Naive B cell (primary cell): ENCODE data around the gene RAB10. TPM values are rescaled to one million over a fixed set of nuclear protein-coding genes. Genes with fewer than 3 reads are reported as not detected.
"Not testable (repeated sequence)": the region's sequence is repeated elsewhere in the genome, so short reads cannot be mapped to it uniquely, and the experiment has no call there.

Source experiments
- ATAC-seq, 2 donors: fragments of 150-1000 bp; cut with Tn5 transposase; 2 replicates each; pipeline ENCODE4 v1.10.0; 2021; ENCODE audit warnings: low read depth in 2 of 2, mild to moderate bottlenecking in 2 of 2, moderate library complexity in 2 of 2
- DNase-seq: peaks from one replicate; pipeline ENCODE4 v3.0.0; 2022
- H3K27ac Mint-ChIP-seq, 6 donors: one replicate each; pipeline ENCODE4 v1.8.0; 2020 to 2022; ENCODE audit warnings: mild to moderate bottlenecking in 6 of 6, mixed read lengths in 6 of 6, moderate library complexity in 5 of 6, inconsistent platforms in 2 of 6
- H3K27me3 Mint-ChIP-seq, 3 donors: one replicate each; pipeline ENCODE4 v1.8.0; 2021 to 2022; ENCODE audit warnings: mixed read lengths in 3 of 3, mild to moderate bottlenecking in 1 of 3
- H3K36me3 Mint-ChIP-seq, 2 donors: one replicate each; pipeline ENCODE4 v1.8.0; 2020 to 2022; ENCODE audit warnings: mixed read lengths in 2 of 2, inconsistent platforms in 1 of 2, mild to moderate bottlenecking in 1 of 2
- H3K4me1 Mint-ChIP-seq, 3 donors: one replicate each; pipeline ENCODE4 v1.8.0; 2020 to 2022; ENCODE audit warnings: mixed read lengths in 3 of 3, inconsistent platforms in 1 of 3, mild to moderate bottlenecking in 1 of 3, moderate library complexity in 1 of 3
- H3K4me3 Mint-ChIP-seq, 8 donors: one replicate each; pipeline ENCODE4 v1.8.0; 2020 to 2022; ENCODE audit warnings: mild to moderate bottlenecking in 8 of 8, mixed read lengths in 8 of 8, moderate library complexity in 8 of 8, inconsistent platforms in 2 of 8
- H3K9me3 Mint-ChIP-seq, 7 donors: one replicate each; pipeline ENCODE4 v1.8.0; 2020 to 2022; ENCODE audit warnings: mixed read lengths in 7 of 7, mild to moderate bottlenecking in 5 of 7, inconsistent platforms in 2 of 7, moderate library complexity in 1 of 7
- polyA plus RNA-seq, 6 donors: library from polyadenylated mRNA; unstranded; fragments of 300-500 nt; fragmentation: Illumina TruSeq; gene quantifications; one replicate each; pipeline ENCODE4 v1.2.3, GENCODE V29; 2021; ENCODE audit warnings: low read depth in 6 of 6

The RAB10 gene
- polyA plus RNA-seq = 10 to 100 TPM; 71.1 to 98.1 (median 82.5) TPM

DNA sequence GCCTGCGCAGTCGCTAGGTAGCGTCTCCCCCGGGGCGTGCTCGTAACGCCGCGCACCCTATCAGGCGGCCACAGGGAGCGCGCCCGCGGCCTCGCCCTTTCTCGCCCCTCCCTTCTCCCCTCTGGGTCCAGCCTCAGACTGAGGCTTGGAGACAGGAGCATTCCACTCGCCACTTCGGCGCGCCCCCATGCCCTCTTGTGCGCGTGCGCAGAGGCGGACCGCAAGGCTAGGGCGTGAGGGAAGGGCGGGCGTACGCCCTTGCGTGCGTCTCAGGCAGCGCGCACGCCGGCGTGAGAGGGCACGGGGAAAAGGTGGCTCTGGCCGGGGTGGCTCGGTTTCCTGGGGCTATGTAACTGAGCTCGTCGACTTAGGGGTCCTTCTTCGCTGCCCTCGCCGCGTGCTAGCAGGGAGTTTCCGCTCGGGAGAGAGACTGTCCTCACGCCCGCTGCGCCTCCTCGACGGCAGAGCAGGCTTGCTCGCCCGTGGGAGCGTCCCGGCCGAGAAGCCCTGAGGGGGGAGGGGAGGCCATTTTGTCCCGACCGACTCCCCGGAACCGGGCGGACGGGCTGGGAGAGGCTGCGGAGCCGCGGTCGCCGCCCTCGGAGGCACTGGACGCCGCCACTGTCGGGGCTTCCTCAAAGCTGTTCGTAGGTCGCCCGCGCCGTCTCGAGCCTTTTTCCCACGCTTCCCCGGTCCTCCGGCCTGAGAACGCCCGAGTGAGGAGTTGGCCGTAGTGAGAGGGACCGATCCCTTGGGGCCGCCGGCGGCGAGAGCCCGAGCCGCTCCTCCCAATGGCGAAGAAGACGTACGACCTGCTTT is at the start of gene RAB10:
TSS of gene RAB10 (plus strand) at position 267 of the 819 bp plus-strand sequence. CDS start at position 792, 525 bp downstream.
- Mint-ChIP-seq H3K36me3 (no peaks in the 10 kb centered on the region), H3K27me3 (no peaks in the 10 kb centered on the region), H3K9me3 (no peaks in the 10 kb centered on the region), H3K4me3 (peak within 1 kb of the TSS; percentile 80 to 100 (median 96)), H3K27ac (peak within 1 kb of the TSS; percentile 90 to 98 (median 96)), H3K4me1 (peaks cover 20 to 45% (median 41%) of the 10 kb centered on the region in 3 donors)
- DNase-seq = peak; percentile 99
- peak; percentile 83 to 85 for ATAC-seq

DNA sequence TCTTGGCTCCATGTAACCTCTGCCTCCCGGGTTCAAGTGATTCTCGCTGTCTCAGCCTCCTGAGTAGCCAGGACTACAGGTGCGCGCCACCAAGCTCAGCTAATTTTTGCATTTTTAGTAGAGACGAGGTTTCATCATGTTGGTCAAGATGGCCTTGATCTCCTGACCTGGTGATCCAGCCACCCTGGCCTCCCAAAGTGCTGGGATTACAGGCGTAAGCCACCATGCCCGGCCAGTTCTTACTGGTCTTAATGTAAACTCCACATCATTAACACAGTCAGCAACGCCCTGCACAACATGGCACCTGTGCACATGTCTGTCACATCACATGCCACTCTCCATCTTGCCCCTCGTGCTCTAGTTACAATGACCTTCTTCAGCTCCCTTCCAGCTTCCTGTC is 45.8 kb upstream of the RAB10 start:
- H3K4me3 Mint-ChIP-seq = no peak overlapping the region
- H3K36me3 Mint-ChIP-seq = no peaks in the 10 kb centered on the region
- peaks cover 0 to 3% (median 0%) of the 10 kb centered on the region in 3 donors for H3K27me3 Mint-ChIP-seq
- peaks cover 9 to 14% (median 13%) of the 10 kb centered on the region in 3 donors for H3K4me1 Mint-ChIP-seq
- ATAC-seq (no peak), DNase-seq (no peak)
- H3K27ac Mint-ChIP-seq = no peak overlapping the region
- H3K9me3 Mint-ChIP-seq = no peaks in the 10 kb centered on the region

DNA sequence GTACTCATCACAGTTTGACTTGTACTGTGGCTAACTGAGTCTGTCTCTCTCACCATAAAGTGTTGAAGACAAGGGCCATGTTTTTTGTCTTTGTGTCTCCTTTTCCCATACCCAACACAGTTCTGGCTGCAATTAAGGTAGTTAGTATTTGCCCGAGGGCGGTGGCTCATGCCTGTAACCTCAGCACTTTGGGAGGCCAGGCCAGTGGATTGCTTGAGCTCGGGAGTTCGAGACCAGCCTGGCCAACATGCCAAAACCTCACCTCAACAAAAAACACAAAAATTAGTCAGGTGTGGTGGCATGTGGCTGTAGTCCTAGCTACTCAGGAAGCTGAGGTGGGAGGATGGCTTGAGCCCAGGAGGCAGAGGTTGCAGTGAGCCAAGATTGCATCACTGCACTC is 44.7 kb upstream of the RAB10 start:
- peaks cover 0 to 8% (median 0%) of the 10 kb centered on the region in 3 donors for H3K27me3 Mint-ChIP-seq
- no peak overlapping the region for H3K27ac Mint-ChIP-seq
- no peak for ATAC-seq

DNA sequence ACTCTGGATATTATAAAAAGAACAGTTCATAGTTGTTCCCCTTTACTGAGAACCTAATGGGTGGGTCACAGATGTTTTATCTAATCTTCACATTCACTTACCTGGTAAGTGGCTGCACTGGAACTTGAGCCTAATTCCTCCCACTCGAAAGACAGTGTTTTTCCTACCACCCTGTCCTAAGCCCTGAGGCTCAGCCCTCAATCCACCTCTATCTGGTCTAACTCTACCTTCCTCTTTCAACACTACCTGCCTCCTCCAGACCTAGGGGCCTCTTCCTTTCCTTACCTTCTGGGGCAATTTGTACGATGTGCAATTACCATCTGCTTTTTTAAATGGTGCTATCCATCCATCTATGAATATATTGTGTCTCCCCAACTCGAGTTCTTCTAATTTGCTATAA is 41.9 kb upstream of the RAB10 start:
- peak in 1 of 2 donors; percentile 9 for ATAC-seq
- H3K27ac Mint-ChIP-seq = peak overlapping the region in 3 of 6 donors; percentile 15 to 81 (median 68)
- peak overlapping the region in 3 of 8 donors; percentile 23 to 42 (median 40) for H3K4me3 Mint-ChIP-seq
- peaks cover 0 to 8% (median 0%) of the 10 kb centered on the region in 3 donors for H3K27me3 Mint-ChIP-seq
- no peak for DNase-seq
- H3K4me1 Mint-ChIP-seq = peaks cover 7 to 12% (median 10%) of the 10 kb centered on the region in 3 donors
- H3K36me3 Mint-ChIP-seq = no peaks in the 10 kb centered on the region
- no peaks in the 10 kb centered on the region for H3K9me3 Mint-ChIP-seq

More for the DNA sequence above, 44.7 kb upstream of the RAB10 start:
- DNase-seq = no peak
- no peaks in the 10 kb centered on the region for H3K36me3 Mint-ChIP-seq
- no peak overlapping the region for H3K4me3 Mint-ChIP-seq
- no peaks in the 10 kb centered on the region for H3K9me3 Mint-ChIP-seq
- H3K4me1 Mint-ChIP-seq = peaks cover 7 to 12% (median 10%) of the 10 kb centered on the region in 3 donors

DNA sequence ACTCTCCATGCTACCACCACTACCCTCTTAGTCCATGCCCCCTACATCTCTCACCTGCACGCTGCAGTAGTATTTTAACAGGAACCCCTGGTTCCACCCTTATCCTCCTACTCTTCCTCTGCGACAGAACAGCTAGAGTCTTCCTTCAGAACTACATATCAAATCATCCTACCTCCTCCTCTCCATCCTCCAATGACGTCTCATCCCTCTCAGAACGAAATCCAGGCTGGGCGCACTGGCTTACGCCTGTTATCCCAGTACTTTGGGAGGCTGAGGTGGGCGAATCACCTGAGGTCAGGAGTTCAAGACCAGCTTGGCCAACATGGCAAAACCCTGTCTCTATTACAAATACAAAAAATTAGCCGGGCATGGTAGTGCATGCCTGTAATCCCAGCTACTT is 41.3 kb upstream of the RAB10 start:
- no peaks in the 10 kb centered on the region for H3K9me3 Mint-ChIP-seq
- no peaks in the 10 kb centered on the region for H3K36me3 Mint-ChIP-seq
- peak overlapping the region in 1 of 6 donors; percentile 5 for H3K27ac Mint-ChIP-seq
- peaks cover 7 to 12% (median 10%) of the 10 kb centered on the region in 3 donors for H3K4me1 Mint-ChIP-seq
- no peak for ATAC-seq
- no peak overlapping the region for H3K4me3 Mint-ChIP-seq
- peaks cover 0 to 8% (median 0%) of the 10 kb centered on the region in 3 donors for H3K27me3 Mint-ChIP-seq
- DNase-seq = no peak

DNA sequence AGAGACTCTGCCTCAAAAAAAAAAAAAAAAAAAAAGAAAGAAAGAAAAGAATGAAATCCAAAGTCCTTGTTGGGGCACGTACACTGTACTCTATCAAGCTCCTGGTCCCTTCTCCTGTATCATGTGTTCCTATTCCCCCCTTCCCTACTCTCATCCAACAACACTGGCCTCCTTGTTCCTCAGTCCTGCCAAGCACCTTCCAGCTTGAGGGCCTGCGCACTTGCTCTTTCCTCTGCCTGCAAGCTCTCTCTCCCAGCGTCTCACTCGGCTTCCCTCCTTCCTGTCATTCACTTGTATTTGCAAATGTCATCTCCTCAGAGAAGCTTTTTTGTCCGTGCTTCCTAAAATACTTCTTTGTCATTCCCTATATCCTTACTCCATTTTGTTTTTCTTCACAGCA is 40.8 kb upstream of the RAB10 start:
- DNase-seq = no peak
- Mint-ChIP-seq H3K4me1 (peaks cover 7 to 12% (median 10%) of the 10 kb centered on the region in 3 donors), H3K9me3 (no peaks in the 10 kb centered on the region), H3K27me3 (peaks cover 0 to 8% (median 0%) of the 10 kb centered on the region in 3 donors), H3K4me3 (no peak overlapping the region), H3K36me3 (no peaks in the 10 kb centered on the region), H3K27ac (no peak overlapping the region)
- no peak for ATAC-seq

DNA sequence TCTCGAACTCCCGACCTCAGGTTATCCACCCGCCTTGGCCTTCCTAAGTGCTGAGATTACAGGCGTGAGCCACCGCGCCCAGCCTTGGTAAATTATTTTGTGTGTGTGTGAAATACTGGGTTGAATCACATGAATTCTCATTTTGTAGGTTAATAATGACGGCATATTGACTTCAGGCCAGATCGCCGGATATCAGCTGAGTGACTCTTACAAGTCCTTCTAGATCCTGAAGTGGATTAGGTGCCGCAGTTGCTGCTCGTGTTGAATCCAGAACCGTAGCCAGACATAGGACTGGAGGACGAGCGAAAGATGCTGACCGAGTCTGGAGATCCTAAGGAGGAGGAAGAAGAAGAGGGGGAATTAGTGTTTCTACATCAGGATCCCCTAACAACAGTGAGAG is 39.4 kb upstream of the RAB10 start:
- H3K4me1 Mint-ChIP-seq = peaks cover 4 to 12% (median 10%) of the 10 kb centered on the region in 3 donors
- DNase-seq (no peak), ATAC-seq (no peak)
- H3K9me3 Mint-ChIP-seq = no peaks in the 10 kb centered on the region
- H3K36me3 Mint-ChIP-seq = no peaks in the 10 kb centered on the region
- no peak overlapping the region for H3K4me3 Mint-ChIP-seq
- H3K27ac Mint-ChIP-seq = no peak overlapping the region
- H3K27me3 Mint-ChIP-seq = peaks cover 0 to 17% (median 4%) of the 10 kb centered on the region in 3 donors

DNA sequence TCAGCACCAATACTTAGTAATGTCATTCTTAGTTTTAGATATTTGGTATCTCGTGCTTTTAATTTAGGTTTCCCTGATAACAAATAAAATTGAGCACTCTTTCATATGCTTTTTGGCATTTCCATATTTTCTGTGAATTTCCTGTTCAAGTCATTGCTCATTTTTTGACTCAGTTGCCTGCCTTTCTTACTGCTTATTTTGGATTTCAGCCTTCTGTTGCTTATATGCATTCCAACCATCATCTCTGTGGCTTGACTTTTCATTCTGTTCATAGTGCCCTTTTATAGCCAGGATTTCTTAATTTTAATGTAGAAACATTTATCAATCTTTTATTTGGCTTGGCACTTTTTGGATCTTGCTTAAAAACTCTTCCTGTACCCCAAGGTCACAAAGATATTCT is 37.0 kb upstream of the RAB10 start:
- peaks cover 3 to 5% (median 4%) of the 10 kb centered on the region in 3 donors for H3K4me1 Mint-ChIP-seq

DNA sequence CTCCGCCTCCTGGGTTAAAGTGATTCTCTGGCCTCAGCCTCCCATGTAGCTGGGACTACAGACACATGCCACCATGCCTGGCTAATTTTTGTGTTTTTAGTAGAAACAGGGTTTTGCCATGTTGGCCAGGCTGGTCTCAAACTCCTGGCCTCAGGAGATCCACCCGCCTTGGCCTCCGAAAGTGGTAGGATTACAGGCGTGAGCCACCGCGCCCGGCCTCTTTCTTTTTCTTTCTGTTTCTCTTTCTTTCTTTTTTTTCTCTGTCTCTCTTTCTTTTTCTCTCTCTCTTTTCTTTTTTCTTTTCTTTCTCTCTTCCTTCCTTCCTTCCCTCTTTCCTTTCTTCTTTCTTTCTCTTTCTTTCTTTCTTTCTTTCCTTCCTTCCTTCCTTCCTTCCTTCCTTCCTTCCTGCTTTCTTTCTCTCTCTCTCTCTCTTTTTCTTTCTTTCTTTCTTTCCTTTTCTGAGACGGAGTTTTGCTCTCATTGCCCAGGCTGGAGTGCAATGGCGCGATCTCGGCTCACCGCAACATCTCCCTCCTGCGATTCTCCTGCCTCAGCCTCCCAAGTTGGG is 35.0 kb upstream of the RAB10 start:
- H3K4me1 Mint-ChIP-seq, DNase-seq, H3K36me3 Mint-ChIP-seq, H3K27ac Mint-ChIP-seq, H3K4me3 Mint-ChIP-seq, ATAC-seq, H3K9me3 Mint-ChIP-seq: not testable (repeated sequence)
- peaks cover 4 to 12% (median 12%) of the 10 kb centered on the region in 3 donors for H3K27me3 Mint-ChIP-seq

More for the DNA sequence above, 37.0 kb upstream of the RAB10 start:
- H3K4me3 Mint-ChIP-seq = no peak overlapping the region
- no peaks in the 10 kb centered on the region for H3K9me3 Mint-ChIP-seq
- no peak overlapping the region for H3K27ac Mint-ChIP-seq
- peaks cover 0 to 20% (median 6%) of the 10 kb centered on the region in 3 donors for H3K27me3 Mint-ChIP-seq
- no peaks in the 10 kb centered on the region for H3K36me3 Mint-ChIP-seq
- DNase-seq (no peak), ATAC-seq (no peak)

DNA sequence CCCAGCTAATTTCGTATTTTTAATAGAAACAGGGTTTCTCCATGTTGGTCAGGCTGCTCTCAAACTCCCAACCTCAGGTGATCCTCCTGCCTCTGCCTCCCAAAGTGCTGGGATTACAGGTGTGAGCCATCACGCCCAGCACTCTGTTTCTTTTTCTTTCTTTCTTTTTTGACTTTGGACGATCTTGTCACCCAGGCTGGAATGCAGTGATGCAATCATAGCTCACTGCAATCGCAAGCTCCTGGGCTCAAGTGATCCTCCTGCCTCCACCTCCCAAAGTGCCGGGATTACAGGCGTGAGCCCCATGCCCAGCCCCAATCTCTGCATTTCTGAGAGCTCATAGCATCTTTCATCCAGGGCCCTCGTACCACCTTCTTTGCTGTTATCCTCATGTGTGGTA is 34.5 kb upstream of the RAB10 start:
- not testable (repeated sequence) for H3K36me3 Mint-ChIP-seq, DNase-seq, H3K4me1 Mint-ChIP-seq, H3K9me3 Mint-ChIP-seq, ATAC-seq, H3K4me3 Mint-ChIP-seq
- Mint-ChIP-seq H3K27ac (peak overlapping the region in 1 of 6 donors; percentile 58), H3K27me3 (peaks cover 4 to 12% (median 12%) of the 10 kb centered on the region in 3 donors)

DNA sequence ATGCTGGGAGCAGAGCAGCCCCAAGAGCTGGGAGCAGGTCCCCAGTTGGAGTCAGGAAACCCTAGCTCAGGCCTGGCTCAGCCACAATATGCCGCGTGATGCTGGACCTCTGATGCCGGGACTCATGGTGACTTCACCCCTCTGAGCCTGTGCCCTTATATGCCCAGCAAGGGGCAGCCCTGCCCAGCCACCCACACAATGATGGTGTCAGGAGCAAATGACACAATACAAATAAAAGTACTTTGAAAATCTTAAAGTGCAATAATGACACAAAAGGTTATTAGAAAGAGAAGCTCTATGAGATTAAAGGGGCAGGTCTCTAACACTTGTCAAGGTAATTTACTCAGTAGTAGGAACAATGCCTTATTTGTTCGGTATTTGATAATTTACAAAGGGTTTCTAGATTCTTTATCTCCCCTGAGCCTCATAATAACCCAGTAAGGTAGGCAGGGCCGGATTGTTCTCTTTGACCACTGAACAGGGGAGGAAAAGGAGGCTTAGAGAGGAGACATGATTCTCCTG is 33.3 kb upstream of the RAB10 start:
- H3K27me3 Mint-ChIP-seq = peaks cover 4 to 12% (median 12%) of the 10 kb centered on the region in 3 donors
- no peaks in the 10 kb centered on the region for H3K36me3 Mint-ChIP-seq
- no peak overlapping the region for H3K27ac Mint-ChIP-seq
- DNase-seq (no peak), ATAC-seq (no peak)
- H3K4me3 Mint-ChIP-seq = no peak overlapping the region
- H3K4me1 Mint-ChIP-seq = no peaks in the 10 kb centered on the region
- H3K9me3 Mint-ChIP-seq = no peaks in the 10 kb centered on the region

DNA sequence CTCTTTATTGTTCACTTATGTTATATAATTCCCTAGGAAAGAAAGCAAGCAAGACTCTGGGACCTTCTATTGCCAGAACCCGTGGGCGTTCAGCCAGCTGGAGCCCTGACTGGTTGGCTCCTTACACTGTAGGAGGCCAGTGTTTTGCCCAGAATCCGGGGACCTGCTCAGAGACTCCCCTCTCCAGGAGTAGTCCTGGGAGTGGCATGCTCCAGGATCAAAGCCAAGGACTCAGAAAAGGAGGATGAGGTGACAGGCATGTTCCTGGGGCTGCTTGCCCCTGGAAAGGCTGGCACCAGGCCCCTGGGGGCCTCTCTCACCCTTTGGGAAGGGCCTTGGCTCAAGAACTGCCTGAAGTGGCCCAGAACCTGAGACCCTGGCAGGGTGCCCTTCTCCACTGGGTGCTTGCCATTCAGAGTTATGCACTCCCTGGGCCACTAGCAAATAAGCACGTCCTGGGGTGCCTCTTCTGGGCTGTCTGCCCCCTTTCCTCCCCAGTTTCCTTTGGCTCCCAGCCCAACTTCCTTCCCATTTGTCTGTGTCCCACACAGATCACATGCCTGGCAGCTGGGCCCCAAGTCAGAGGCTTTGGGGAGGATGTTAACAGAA is 32.0 kb upstream of the RAB10 start:
- peaks cover 4 to 12% (median 12%) of the 10 kb centered on the region in 3 donors for H3K27me3 Mint-ChIP-seq
- no peak overlapping the region for H3K27ac Mint-ChIP-seq
- no peaks in the 10 kb centered on the region for H3K4me1 Mint-ChIP-seq
- ATAC-seq (no peak), DNase-seq (no peak)
- no peaks in the 10 kb centered on the region for H3K9me3 Mint-ChIP-seq
- H3K4me3 Mint-ChIP-seq = no peak overlapping the region
- no peaks in the 10 kb centered on the region for H3K36me3 Mint-ChIP-seq

DNA sequence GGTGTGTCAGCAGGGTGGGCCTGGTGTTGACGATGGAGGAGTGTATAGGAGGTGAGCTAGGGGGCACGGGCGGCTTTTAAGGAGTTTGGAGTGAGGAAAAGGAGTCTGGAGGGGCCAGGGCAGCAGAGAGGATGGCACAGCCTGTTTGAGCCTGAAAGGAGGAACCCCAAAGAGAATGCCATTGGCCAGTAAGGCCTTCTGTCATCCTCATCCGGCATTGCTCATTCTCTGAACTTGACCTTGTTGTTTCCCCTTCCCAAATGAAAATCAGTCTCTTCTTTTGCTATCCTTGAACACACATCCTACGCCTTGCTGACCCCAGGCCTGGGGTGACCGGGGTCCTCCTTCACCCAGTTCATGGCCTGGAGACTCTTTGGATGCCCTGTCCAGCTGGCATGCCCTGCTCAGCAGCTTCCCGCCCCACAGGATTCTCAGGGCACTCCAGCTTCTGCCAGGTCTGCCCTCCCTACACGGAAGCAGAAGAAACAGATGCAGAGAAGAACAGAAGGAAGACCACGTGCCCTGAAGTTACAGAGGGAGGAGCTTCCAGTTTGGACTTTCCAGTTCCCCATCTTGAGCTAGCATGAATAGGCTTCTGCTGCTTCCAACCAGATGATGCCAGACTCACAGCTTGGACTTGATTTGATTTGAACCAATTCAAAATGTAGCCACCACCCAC is 31.1 kb upstream of the RAB10 start:
- Mint-ChIP-seq H3K27me3 (peaks cover 4 to 12% (median 12%) of the 10 kb centered on the region in 3 donors), H3K9me3 (no peaks in the 10 kb centered on the region), H3K4me3 (no peak overlapping the region), H3K27ac (peak overlapping the region in 1 of 6 donors; percentile 16), H3K4me1 (no peaks in the 10 kb centered on the region), H3K36me3 (no peaks in the 10 kb centered on the region)
- DNase-seq = no peak
- ATAC-seq = peak in 1 of 2 donors; percentile 33
